ENCODE results near the gene SLC39A11. TPM values are rescaled to one million over a fixed set of nuclear protein-coding genes. Genes with fewer than 3 reads are reported as not detected.

Gene SLC39A11
- total and polyA plus RNA-seq, 3 donors from 2014 or later, result 11.4 to 18.6 (median 18.0) TPM

DNA sequence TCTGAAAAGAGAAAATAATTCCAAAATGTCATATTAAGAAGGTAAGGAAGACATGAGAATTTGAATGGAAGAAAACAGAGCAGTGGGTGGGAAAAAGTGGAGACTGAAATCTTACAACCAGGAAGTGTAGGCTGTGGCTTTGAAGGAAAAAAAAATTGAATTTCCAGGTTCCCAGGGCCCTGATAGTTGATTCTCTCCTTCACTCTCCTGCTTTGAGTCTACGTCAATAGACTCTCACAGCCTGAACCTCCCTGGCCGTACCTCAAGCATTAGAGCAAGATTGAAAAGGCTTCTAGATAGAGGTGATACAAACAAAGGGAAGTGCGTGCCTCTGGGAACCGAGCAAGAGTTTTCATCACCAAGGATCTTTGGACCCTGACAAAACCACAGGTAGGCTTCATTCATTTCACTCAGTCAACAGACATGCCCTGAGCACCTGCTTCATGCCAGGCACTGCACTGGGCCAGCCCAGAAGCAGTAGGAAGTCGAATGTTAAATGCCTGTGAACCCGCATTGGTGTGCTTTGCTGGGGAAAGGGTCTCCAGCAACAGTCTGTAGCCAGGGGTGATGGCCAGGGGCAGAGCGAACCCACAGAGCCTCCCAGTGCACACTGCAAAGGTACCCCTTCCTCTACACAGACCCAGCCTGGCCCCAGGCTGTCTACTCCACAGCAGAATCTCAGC is 163.9 kb downstream of the SLC39A11 start:
- Histone ChIP-seq H3K4me1 (no peaks in the 10 kb centered on the region), H3K27me3 (no peaks in the 10 kb centered on the region), H3K9me3 (no peaks in the 10 kb centered on the region), H3K4me3 (no peak overlapping the region), H3K27ac (no peak overlapping the region), H3K36me3 (ENCODE audit: low read depth, missing control alignments) (no peaks in the 10 kb centered on the region)
- 90 to 98% methylated on average over 6 to 7 of the region's 7 CpGs for WGBS, 2 donors
- no peak for TF ChIP-seq POLR2A (IDR thresholded peaks at IDR 0.05)
- TF ChIP-seq, protein P1, sequence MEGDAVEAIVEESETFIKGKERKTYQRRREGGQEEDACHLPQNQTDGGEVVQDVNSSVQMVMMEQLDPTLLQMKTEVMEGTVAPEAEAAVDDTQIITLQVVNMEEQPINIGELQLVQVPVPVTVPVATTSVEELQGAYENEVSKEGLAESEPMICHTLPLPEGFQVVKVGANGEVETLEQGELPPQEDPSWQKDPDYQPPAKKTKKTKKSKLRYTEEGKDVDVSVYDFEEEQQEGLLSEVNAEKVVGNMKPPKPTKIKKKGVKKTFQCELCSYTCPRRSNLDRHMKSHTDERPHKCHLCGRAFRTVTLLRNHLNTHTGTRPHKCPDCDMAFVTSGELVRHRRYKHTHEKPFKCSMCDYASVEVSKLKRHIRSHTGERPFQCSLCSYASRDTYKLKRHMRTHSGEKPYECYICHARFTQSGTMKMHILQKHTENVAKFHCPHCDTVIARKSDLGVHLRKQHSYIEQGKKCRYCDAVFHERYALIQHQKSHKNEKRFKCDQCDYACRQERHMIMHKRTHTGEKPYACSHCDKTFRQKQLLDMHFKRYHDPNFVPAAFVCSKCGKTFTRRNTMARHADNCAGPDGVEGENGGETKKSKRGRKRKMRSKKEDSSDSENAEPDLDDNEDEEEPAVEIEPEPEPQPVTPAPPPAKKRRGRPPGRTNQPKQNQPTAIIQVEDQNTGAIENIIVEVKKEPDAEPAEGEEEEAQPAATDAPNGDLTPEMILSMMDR (IDR thresholded peaks at IDR 0.05), result no peak
- intact Hi-C loops (cut with DNase I; ENCODE audit: low total_unique reads), result no loop called here
- no peak for DNase-seq

DNA sequence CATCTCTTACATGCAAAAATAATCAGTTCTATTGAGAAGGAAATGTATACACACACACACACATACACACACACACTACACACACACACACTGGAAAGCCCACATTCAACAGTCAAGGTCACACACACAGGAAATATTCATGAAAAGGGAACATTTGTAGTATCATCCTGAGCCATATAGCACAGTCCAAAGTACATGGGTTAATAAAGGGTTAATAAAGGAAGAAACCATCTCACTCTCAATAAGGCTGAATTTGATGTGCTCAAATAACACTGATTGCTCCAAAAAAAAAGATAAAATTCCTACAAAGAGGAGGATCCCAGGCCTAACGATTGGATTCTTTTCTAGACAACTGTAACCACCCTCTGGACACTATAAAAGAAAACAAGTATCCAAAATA is 164.7 kb downstream of the SLC39A11 start:
- no peak for DNase-seq
- no peak overlapping the region for H3K27ac ChIP-seq

DNA sequence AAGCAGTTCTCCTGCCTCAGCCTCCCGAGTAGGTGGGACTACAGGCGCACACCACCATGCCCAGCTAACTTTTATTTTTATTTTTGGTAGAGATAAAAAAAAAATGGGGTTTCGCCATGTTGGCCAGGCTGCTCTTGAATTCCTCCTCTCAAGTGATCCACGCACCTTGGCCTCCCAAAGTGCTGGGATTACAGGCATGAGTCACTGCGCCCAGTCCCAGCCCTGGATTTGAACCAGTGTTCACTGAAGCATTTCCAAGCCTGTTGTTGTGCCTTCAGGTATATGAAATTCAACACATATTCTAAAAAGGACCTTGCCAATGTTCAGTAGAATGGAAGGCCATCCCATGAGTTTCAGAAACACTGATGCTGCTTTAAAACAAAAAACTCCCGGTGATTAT is 165.3 kb downstream of the SLC39A11 start:
- no peak overlapping the region for H3K4me3 ChIP-seq
- no peaks in the 10 kb centered on the region for H3K4me1 ChIP-seq
- H3K27ac ChIP-seq, result no peak overlapping the region
- H3K9me3 ChIP-seq, result no peaks in the 10 kb centered on the region
- intact Hi-C loops (cut with DNase I; ENCODE audit: low total_unique reads), result no loop called here
- H3K36me3 ChIP-seq (ENCODE audit: low read depth, missing control alignments), result no peaks in the 10 kb centered on the region
- H3K27me3 ChIP-seq, result no peaks in the 10 kb centered on the region
- DNase-seq, result no peak
- no peak for TF ChIP-seq POLR2A (IDR thresholded peaks at IDR 0.05)
- TF ChIP-seq, protein P1 (IDR thresholded peaks at IDR 0.05), result no peak
- 96 to 98% methylated on average over 6 of the region's 6 CpGs for WGBS, 2 donors

More for the DNA sequence above, 164.7 kb downstream of the SLC39A11 start:
- Histone ChIP-seq H3K27me3 (no peaks in the 10 kb centered on the region), H3K9me3 (no peaks in the 10 kb centered on the region), H3K36me3 (ENCODE audit: low read depth, missing control alignments) (no peaks in the 10 kb centered on the region), H3K4me3 (no peak overlapping the region), H3K4me1 (no peaks in the 10 kb centered on the region)
- intact Hi-C loops (cut with DNase I; ENCODE audit: low total_unique reads), result no loop called here
- WGBS, 2 donors, result 28 to 32% methylated on average over 1 of the region's 1 CpG
- TF ChIP-seq, protein P1 (IDR thresholded peaks at IDR 0.05), result no peak
- no peak for TF ChIP-seq POLR2A (IDR thresholded peaks at IDR 0.05)

DNA sequence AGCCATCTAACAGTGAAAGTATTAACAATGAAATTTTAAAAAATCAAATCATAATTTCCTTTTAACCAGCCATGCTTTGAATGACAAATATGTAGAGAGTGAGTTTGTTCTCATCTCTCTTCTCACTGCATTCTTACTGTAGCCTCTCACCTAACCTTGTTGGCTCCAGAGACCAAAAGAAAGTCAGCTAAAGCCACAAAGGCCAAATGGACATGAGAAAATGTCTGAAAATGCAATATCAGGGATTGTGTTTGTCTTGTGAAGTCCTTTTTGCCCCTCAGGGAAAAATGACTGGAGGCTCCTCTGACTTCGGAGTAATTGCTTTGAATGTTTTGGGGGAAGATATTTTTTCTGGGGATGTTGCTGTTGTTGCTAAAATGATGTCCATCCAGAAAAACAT is 166.3 kb downstream of the SLC39A11 start:
- no peak for TF ChIP-seq POLR2A (IDR thresholded peaks at IDR 0.05)
- TF ChIP-seq, protein P1 (IDR thresholded peaks at IDR 0.05), result no peak
- no peaks in the 10 kb centered on the region for H3K4me1 ChIP-seq
- DNase-seq, result no peak
- no peaks in the 10 kb centered on the region for H3K36me3 ChIP-seq (ENCODE audit: low read depth, missing control alignments)
- no peaks in the 10 kb centered on the region for H3K9me3 ChIP-seq
- no peak overlapping the region for H3K4me3 ChIP-seq
- no peak overlapping the region for H3K27ac ChIP-seq
- 79 to 82% methylated on average over 1 of the region's 1 CpG for WGBS, 2 donors
- H3K27me3 ChIP-seq, result no peaks in the 10 kb centered on the region
- intact Hi-C loops (cut with DNase I; ENCODE audit: low total_unique reads), result no loop called here

DNA sequence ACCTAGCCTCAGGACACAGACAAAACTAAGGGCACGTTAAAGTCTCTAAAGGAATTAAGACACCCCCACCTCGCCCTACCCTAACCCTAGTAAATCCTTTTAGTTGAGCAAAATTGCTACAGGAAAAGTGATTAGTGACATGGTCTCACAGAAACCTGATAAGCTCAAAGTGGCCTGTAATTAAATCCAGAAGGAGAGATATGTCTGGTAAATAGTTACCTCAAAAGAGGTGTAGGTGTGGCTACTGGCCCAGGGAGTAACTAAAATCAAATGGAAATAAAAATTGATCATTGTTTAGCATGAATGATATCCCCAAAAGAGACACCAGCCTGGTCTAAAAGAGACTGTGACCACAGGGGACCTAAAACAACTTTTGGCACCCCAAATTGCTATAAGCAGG is 168.3 kb downstream of the SLC39A11 start:
- Histone ChIP-seq H3K4me3 (no peak overlapping the region), H3K36me3 (ENCODE audit: low read depth, missing control alignments) (no peaks in the 10 kb centered on the region), H3K27ac (no peak overlapping the region), H3K4me1 (no peaks in the 10 kb centered on the region), H3K27me3 (no peaks in the 10 kb centered on the region), H3K9me3 (no peaks in the 10 kb centered on the region)
- no peak for DNase-seq
- WGBS, 2 donors, result 88 to 95% methylated on average over 2 of the region's 2 CpGs
- intact Hi-C loops (cut with DNase I; ENCODE audit: low total_unique reads), result no loop called here
- TF ChIP-seq, protein P1 (IDR thresholded peaks at IDR 0.05), result no peak
- no peak for TF ChIP-seq POLR2A (IDR thresholded peaks at IDR 0.05)

Measured in testis (tissue), 3 donors.